Measurements from ENCODE around the gene ST14.

The ST14 gene

GRCh38 chr11:130121445-130121978 lies 38.1 kb upstream of the ST14 start:
- TF ChIP-seq TAF1 (IDR thresholded peaks at IDR 0.05; ENCODE audit: borderline replicate concordance, insufficient read depth, low read length) (no peak), FOXP2 (optimal IDR thresholded peaks at IDR 0.05; ENCODE audit: borderline replicate concordance, extremely low read depth, extremely low read length, insufficient read depth) (no peak), POLR2AphosphoS5 (IDR thresholded peaks at IDR 0.05; ENCODE audit: low read depth, low read length) (no peak), SIN3A (IDR thresholded peaks at IDR 0.05; ENCODE audit: borderline replicate concordance, insufficient read depth, low read length) (no peak)
- TF ChIP-seq, protein P1, sequence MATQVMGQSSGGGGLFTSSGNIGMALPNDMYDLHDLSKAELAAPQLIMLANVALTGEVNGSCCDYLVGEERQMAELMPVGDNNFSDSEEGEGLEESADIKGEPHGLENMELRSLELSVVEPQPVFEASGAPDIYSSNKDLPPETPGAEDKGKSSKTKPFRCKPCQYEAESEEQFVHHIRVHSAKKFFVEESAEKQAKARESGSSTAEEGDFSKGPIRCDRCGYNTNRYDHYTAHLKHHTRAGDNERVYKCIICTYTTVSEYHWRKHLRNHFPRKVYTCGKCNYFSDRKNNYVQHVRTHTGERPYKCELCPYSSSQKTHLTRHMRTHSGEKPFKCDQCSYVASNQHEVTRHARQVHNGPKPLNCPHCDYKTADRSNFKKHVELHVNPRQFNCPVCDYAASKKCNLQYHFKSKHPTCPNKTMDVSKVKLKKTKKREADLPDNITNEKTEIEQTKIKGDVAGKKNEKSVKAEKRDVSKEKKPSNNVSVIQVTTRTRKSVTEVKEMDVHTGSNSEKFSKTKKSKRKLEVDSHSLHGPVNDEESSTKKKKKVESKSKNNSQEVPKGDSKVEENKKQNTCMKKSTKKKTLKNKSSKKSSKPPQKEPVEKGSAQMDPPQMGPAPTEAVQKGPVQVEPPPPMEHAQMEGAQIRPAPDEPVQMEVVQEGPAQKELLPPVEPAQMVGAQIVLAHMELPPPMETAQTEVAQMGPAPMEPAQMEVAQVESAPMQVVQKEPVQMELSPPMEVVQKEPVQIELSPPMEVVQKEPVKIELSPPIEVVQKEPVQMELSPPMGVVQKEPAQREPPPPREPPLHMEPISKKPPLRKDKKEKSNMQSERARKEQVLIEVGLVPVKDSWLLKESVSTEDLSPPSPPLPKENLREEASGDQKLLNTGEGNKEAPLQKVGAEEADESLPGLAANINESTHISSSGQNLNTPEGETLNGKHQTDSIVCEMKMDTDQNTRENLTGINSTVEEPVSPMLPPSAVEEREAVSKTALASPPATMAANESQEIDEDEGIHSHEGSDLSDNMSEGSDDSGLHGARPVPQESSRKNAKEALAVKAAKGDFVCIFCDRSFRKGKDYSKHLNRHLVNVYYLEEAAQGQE (IDR thresholded peaks at IDR 0.05; ENCODE audit: insufficient read depth in 1 of 2, low read depth in 2 of 2, low read length in 2 of 2), result no peak

DNA sequence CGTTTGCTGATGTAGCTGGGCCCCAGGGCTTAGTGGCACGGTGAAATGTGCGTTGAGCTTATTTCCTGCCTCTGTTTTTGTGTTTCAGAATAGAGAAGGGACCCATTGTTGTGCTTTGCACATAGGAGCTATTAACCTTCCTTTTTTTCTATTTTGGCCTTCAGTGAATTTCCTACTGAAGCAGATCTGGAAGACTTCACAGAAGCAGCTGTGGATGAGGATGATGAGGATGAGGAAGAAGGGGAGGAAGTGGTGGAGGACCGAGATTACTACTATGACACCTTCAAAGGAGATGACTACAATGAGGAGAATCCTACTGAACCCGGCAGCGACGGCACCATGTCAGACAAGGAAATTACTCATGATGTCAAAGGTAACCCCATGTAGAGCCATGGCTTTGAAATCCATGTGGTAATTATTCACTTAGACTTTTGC lies 37.4 kb upstream of the ST14 start:
- TF ChIP-seq, protein P1 (IDR thresholded peaks at IDR 0.05; ENCODE audit: insufficient read depth in 1 of 2, low read depth in 2 of 2, low read length in 2 of 2), result no peak
- TF ChIP-seq FOXP2 (optimal IDR thresholded peaks at IDR 0.05; ENCODE audit: borderline replicate concordance, extremely low read depth, extremely low read length, insufficient read depth), result no peak
- no peak for TF ChIP-seq TAF1 (IDR thresholded peaks at IDR 0.05; ENCODE audit: borderline replicate concordance, insufficient read depth, low read length)
- TF ChIP-seq SIN3A (IDR thresholded peaks at IDR 0.05; ENCODE audit: borderline replicate concordance, insufficient read depth, low read length), result no peak
- TF ChIP-seq POLR2AphosphoS5 (IDR thresholded peaks at IDR 0.05; ENCODE audit: low read depth, low read length), result no peak

- no peak for TF ChIP-seq TAF1 (IDR thresholded peaks at IDR 0.05; ENCODE audit: borderline replicate concordance, insufficient read depth, low read length)
- TF ChIP-seq FOXP2 (optimal IDR thresholded peaks at IDR 0.05; ENCODE audit: borderline replicate concordance, extremely low read depth, extremely low read length, insufficient read depth), result no peak
- no peak for TF ChIP-seq POLR2AphosphoS5 (IDR thresholded peaks at IDR 0.05; ENCODE audit: low read depth, low read length)
- no peak for TF ChIP-seq SIN3A (IDR thresholded peaks at IDR 0.05; ENCODE audit: borderline replicate concordance, insufficient read depth, low read length)
- TF ChIP-seq, protein P1 (IDR thresholded peaks at IDR 0.05; ENCODE audit: insufficient read depth in 1 of 2, low read depth in 2 of 2, low read length in 2 of 2), result no peak
These were observed 36.1 kb upstream of the ST14 start for GRCh38 chr11:130123414-130124040.

DNA sequence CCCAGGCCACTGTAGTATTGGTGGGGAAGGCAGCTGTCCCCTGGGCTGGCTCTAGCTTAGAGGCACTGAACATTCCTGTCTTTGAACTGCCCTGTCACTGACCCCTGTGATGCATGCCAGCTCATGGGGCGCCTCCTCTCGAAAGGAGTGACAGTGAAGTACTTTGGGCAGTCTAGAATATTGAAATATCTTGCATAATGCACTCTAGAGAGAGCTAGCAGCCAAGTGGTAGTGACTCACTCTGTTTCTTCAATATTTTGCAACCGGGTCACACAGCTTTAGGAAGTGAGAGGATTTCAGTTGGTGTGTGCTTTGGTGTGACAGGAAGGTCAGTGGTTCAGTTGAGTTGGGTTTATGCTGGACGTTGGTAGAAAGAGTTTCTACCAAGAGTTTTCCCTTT lies 35.5 kb upstream of the ST14 start:
- TF ChIP-seq TAF1 (IDR thresholded peaks at IDR 0.05; ENCODE audit: borderline replicate concordance, insufficient read depth, low read length), result no peak
- TF ChIP-seq FOXP2 (optimal IDR thresholded peaks at IDR 0.05; ENCODE audit: borderline replicate concordance, extremely low read depth, extremely low read length, insufficient read depth), result no peak
- no peak for TF ChIP-seq SIN3A (IDR thresholded peaks at IDR 0.05; ENCODE audit: borderline replicate concordance, insufficient read depth, low read length)
- no peak for TF ChIP-seq POLR2AphosphoS5 (IDR thresholded peaks at IDR 0.05; ENCODE audit: low read depth, low read length)
- TF ChIP-seq, protein P1 (IDR thresholded peaks at IDR 0.05; ENCODE audit: insufficient read depth in 1 of 2, low read depth in 2 of 2, low read length in 2 of 2), result no peak
